Nephron progenitor cell (in vitro differentiated cells): ENCODE data around the gene TFCP2L1.

Experiments
- DNase-seq: peaks from one replicate; pipeline ENCODE4 v3.0.0; 2021
- H3K27ac Mint-ChIP-seq: 2 replicates; pipeline ENCODE4 v1.8.0; 2021; ENCODE audit warnings: mild to moderate bottlenecking, moderate library complexity, mixed read lengths
- H3K27me3 Mint-ChIP-seq: 2 replicates; pipeline ENCODE4 v1.8.0; 2021; ENCODE audit warnings: mild to moderate bottlenecking, low read depth, mixed read lengths; ENCODE audit not compliant: poor library complexity
- H3K36me3 Mint-ChIP-seq: 2 replicates; pipeline ENCODE4 v1.8.0; 2021; ENCODE audit warnings: low read depth, mixed read lengths
- H3K4me1 Mint-ChIP-seq: 2 replicates; pipeline ENCODE4 v1.8.0; 2021; ENCODE audit warnings: mixed read lengths
- H3K4me3 Mint-ChIP-seq: 2 replicates; pipeline ENCODE4 v1.8.0; 2021; ENCODE audit warnings: mild to moderate bottlenecking, moderate library complexity, mixed read lengths
- H3K9me3 Mint-ChIP-seq: 2 replicates; pipeline ENCODE4 v1.8.0; 2021; ENCODE audit warnings: mild to moderate bottlenecking, moderate library complexity, mixed read lengths
- TF ChIP-seq, protein P1 (sequence below): fragments of 200-600 bp; sonication (generic); IDR thresholded peaks from 2 replicates; pipeline ENCODE4 v1.5.0; 2021; ENCODE audit warnings: antibody characterized with exemption

The TFCP2L1 gene

GRCh38 chr2:121245120-121245820 lies 39.7 kb downstream of the TFCP2L1 start:
- peaks cover 22% of the 10 kb centered on the region for H3K4me1 Mint-ChIP-seq
- no peaks in the 10 kb centered on the region for H3K9me3 Mint-ChIP-seq
- H3K27ac Mint-ChIP-seq: no peak overlapping the region
- TF ChIP-seq, protein P1, sequence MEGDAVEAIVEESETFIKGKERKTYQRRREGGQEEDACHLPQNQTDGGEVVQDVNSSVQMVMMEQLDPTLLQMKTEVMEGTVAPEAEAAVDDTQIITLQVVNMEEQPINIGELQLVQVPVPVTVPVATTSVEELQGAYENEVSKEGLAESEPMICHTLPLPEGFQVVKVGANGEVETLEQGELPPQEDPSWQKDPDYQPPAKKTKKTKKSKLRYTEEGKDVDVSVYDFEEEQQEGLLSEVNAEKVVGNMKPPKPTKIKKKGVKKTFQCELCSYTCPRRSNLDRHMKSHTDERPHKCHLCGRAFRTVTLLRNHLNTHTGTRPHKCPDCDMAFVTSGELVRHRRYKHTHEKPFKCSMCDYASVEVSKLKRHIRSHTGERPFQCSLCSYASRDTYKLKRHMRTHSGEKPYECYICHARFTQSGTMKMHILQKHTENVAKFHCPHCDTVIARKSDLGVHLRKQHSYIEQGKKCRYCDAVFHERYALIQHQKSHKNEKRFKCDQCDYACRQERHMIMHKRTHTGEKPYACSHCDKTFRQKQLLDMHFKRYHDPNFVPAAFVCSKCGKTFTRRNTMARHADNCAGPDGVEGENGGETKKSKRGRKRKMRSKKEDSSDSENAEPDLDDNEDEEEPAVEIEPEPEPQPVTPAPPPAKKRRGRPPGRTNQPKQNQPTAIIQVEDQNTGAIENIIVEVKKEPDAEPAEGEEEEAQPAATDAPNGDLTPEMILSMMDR: no peak
- H3K27me3 Mint-ChIP-seq: peaks cover 28% of the 10 kb centered on the region
- H3K36me3 Mint-ChIP-seq: no peaks in the 10 kb centered on the region
- no peak for DNase-seq
- H3K4me3 Mint-ChIP-seq: no peak overlapping the region

- Mint-ChIP-seq H3K27ac (no peak overlapping the region), H3K9me3 (no peaks in the 10 kb centered on the region), H3K4me3 (no peak overlapping the region), H3K36me3 (no peaks in the 10 kb centered on the region), H3K27me3 (peaks cover 34% of the 10 kb centered on the region), H3K4me1 (peaks cover 21% of the 10 kb centered on the region)
- TF ChIP-seq, protein P1: no peak
- DNase-seq: no peak
Measured at GRCh38 chr2:121244616-121245015, 40.4 kb downstream of the TFCP2L1 start.

DNA sequence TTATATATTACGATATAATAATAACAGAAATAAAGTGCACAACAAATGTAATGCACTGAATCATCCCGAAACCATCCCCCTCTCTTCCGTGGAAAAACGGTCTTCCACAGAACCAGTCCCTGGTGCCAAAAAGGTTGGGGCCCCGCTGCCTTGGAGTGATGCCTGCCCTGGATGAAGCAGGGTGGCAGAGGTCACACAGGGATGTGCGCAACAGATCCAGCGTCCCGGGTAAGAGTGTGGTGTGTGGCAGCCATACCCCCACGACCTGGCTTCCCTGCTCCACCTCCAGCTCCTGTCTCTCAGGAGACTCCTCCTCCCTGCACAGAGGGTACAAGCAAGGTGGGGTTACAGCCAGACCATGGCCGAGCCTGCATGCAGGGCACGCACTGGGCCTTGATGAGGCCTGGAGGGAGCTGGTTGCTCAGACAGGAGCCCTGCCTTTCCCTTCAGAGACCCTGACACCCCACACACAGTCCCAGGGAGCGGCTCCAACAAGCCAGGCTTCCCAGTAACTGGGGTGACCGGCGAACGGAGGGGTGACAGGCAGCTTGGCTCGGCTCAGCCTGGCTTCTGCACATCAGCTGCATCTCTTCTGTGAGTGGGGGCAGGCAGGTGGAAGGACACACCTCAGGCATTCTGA lies 41.1 kb downstream of the TFCP2L1 start:
- H3K9me3 Mint-ChIP-seq: no peaks in the 10 kb centered on the region

DNA sequence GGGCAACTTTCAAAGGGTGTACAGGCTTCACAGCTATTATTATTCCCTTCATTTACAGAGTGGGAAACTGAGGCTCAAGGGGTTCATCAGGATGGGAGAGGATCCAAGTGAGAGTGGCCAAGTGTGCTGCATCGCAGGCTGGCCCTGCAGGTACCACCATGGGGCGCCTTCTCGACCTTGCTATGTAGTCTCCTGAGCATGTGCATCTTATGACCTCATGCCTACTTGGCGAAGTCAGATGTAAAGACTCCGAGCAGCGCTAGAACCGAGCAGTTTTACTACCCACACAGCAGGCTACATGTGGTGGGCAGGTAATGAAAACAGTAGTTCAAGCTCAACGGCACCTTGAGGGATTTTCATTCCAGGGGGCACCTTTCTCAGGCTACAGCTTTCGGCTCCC lies 42.0 kb downstream of the TFCP2L1 start:
- peaks cover 13% of the 10 kb centered on the region for H3K4me1 Mint-ChIP-seq

More for the DNA sequence above, 41.1 kb downstream of the TFCP2L1 start:
- H3K27ac Mint-ChIP-seq: no peak overlapping the region
- peaks cover 35% of the 10 kb centered on the region for H3K27me3 Mint-ChIP-seq
- DNase-seq: no peak
- H3K4me3 Mint-ChIP-seq: no peak overlapping the region
- TF ChIP-seq, protein P1: no peak
- H3K4me1 Mint-ChIP-seq: peaks cover 14% of the 10 kb centered on the region
- H3K36me3 Mint-ChIP-seq: no peaks in the 10 kb centered on the region

GRCh38 chr2:121242175-121242875 lies 42.7 kb downstream of the TFCP2L1 start:
- Mint-ChIP-seq H3K4me1 (peaks cover 13% of the 10 kb centered on the region), H3K36me3 (no peaks in the 10 kb centered on the region), H3K27ac (peak overlapping the region; percentile 72), H3K9me3 (no peaks in the 10 kb centered on the region), H3K27me3 (peaks cover 38% of the 10 kb centered on the region), H3K4me3 (no peak overlapping the region)
- no peak for DNase-seq
- TF ChIP-seq, protein P1: no peak

More for the DNA sequence above, 42.0 kb downstream of the TFCP2L1 start:
- DNase-seq: no peak
- TF ChIP-seq, protein P1: no peak
- H3K9me3 Mint-ChIP-seq: no peaks in the 10 kb centered on the region
- peaks cover 38% of the 10 kb centered on the region for H3K27me3 Mint-ChIP-seq
- no peak overlapping the region for H3K27ac Mint-ChIP-seq
- H3K36me3 Mint-ChIP-seq: no peaks in the 10 kb centered on the region
- H3K4me3 Mint-ChIP-seq: no peak overlapping the region
